ENCODE data around the gene SNRPB. TPM values are rescaled to one million over a fixed set of nuclear protein-coding genes. Genes with fewer than 3 reads are reported as not detected.

SNRPB gene
- total and polyA plus RNA-seq, 2 donors (not counting 3 experiments of a cell fraction or from before 2014, with no cell fraction given) = 296 to 340 TPM

GRCh38 chr20:2518558-2518957 is 48.0 kb upstream of the SNRPB start:
- POLR2A ChIA-PET = no interaction called here

More at GRCh38 chr20:2518558-2518957, 48.0 kb upstream of the SNRPB start:
- Histone ChIP-seq H3K36me3 (ENCODE audit: control insufficient read depth in 2 of 2, extremely low read depth in 1 of 2, insufficient read depth in 2 of 2, low read length in 2 of 2) (no peaks in the 10 kb centered on the region), H3K9me3 (replicated peaks; ENCODE audit: control insufficient read depth, insufficient read depth, low read length) (no peaks in the 10 kb centered on the region), H3K79me2 (ENCODE audit: control insufficient read depth, insufficient read depth, low read length) (no peaks in the 10 kb centered on the region), H3K27me3 (ENCODE audit: control insufficient read depth in 2 of 2, insufficient read depth in 2 of 2, low read length in 2 of 2) (no peaks in the 10 kb centered on the region), H3K4me1 (ENCODE audit: control insufficient read depth, extremely low read depth, insufficient read depth, low read length) (no peaks in the 10 kb centered on the region), H4K20me1 (replicated peaks; ENCODE audit: control insufficient read depth, extremely low read depth, insufficient read depth, low read length) (no peaks in the 10 kb centered on the region), H2AFZ (ENCODE audit: low read depth, low read length) (no peak overlapping the region), H3K9ac (replicated peaks; ENCODE audit: extremely low read depth, insufficient read depth, low read length) (no peak overlapping the region), H3K27ac (ENCODE audit: insufficient read depth, low read depth, low read length) (no peak overlapping the region), H3K9me1 (replicated peaks; ENCODE audit: control insufficient read depth, extremely low read depth, insufficient read depth, low read length) (no peaks in the 10 kb centered on the region), H3K4me2 (ENCODE audit: insufficient read depth, low read length) (no peak overlapping the region), H3K4me3 (replicated peaks in 1 of 3; ENCODE audit: insufficient read depth in 1 of 3, low read depth in 1 of 3, low read length in 3 of 3) (no peak overlapping the region)
- FAIRE-seq = no peak
- CTCF ChIA-PET = no interaction called here
- dilution Hi-C loops (cut with MboI; ENCODE audit: extremely low pct_ligation_motif_present, low sequenced_read_pairs) = no loop called here
- no TSS peak for BruUV-seq (replicated peaks)
- TF ChIP-seq EZH2 (IDR thresholded peaks at IDR 0.05; ENCODE audit: borderline replicate concordance, low read depth, low read length, severe bottlenecking) = no peak
- no peak for TF ChIP-seq POLR2AphosphoS5 (IDR thresholded peaks at IDR 0.05; ENCODE audit: insufficient read depth, low read depth, low read length)
- no peak for TF ChIP-seq CTCF (IDR thresholded peaks at IDR 0.05; ENCODE audit: extremely low read depth in 1 of 2, insufficient read depth in 1 of 2, low read depth in 1 of 2, low read length in 2 of 2)
- no peak for TF ChIP-seq JUN (IDR thresholded peaks at IDR 0.05; ENCODE audit: borderline replicate concordance, insufficient read depth, insufficient read length, low read depth)
- no peak for TF ChIP-seq FOS (IDR thresholded peaks at IDR 0.05; ENCODE audit: borderline replicate concordance, insufficient read depth, low read length)
- no peak for TF ChIP-seq MYC (IDR thresholded peaks at IDR 0.05; ENCODE audit: low read depth, low read length)
- intact Hi-C loops (cut with micrococcal nuclease) = no loop called here
- DNase-seq (ENCODE audit: low read depth, low spot score) = no peak

Measured in endothelial cell of umbilical vein (primary cell).